ENCODE results near the gene HIVEP3. TPM values are rescaled to one million over a fixed set of nuclear protein-coding genes. Genes with fewer than 3 reads are reported as not detected.

HIVEP3 gene
- total RNA-seq, 1 experiment from 2014 or later: 6.0 TPM

DNA sequence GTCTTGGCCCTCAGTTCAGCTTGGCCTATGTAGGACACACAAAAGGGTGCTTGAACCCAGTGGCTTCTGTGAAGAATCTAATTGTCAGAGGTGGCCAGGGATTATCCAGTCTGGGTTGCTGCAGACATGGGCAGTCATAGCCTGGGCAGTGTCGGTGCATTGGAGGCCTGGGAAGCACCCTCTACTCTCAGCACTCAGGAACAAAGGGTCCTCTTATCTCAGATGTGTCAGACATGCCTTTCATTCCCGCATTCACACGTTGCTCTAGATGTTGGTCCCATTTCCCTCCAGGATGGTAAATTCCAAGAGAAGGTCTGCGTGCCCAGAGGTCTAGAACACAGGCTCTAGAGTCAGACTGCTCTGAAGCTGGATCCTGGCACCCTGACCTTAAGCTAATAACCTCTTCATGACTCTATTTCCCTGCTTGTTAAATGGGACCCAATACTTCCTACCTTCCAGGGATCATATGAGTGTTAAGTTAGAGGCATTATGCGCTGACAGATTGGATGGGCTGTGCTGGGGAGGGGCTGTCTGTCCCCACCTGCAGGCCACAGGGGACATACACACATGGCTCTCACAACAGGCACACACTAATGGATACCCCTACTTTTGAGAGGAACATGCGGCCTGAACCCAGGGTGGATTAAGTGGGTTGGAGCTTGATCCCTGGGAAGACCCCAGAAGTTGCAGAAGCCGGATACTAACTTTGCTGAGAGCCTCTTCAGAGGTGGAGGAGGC lies 417.8 kb downstream of the HIVEP3 start:
- ATAC-seq (no peak), DNase-seq (ENCODE audit: low read depth, low spot score) (no peak)
- Histone ChIP-seq H3K4me1 (ENCODE audit: control insufficient read depth, insufficient read depth, low read length) (peaks cover 5% of the 10 kb centered on the region; the same call in 1 of the 2 replicates), H3K27me3 (ENCODE audit: control insufficient read depth, insufficient read depth, low read length) (no peaks in the 10 kb centered on the region), H3K4me3 (ENCODE audit: low read depth in 2 of 2, low read length in 2 of 2) (no peak overlapping the region), H3K27ac (ENCODE audit: low read length) (no peak overlapping the region), H3K9me3 (ENCODE audit: control insufficient read depth, insufficient read depth, low read depth, low read length) (no peaks in the 10 kb centered on the region), H3K36me3 (ENCODE audit: control insufficient read depth, insufficient read depth, low read length) (no peaks in the 10 kb centered on the region)
- CTCF ChIA-PET: no interaction called here
- intact Hi-C loops (cut with micrococcal nuclease; ENCODE audit: unreplicated experiment): no loop called here
- TF ChIP-seq SIN3A (IDR thresholded peaks at IDR 0.05; ENCODE audit: borderline replicate concordance, insufficient read depth, low read depth, low read length) (no peak), POLR2AphosphoS5 (IDR thresholded peaks at IDR 0.05; ENCODE audit: low read depth, low read length) (no peak), TCF7L2 (IDR thresholded peaks at IDR 0.05; ENCODE audit: low read depth, low read length) (no peak)
- TF ChIP-seq, protein P1, sequence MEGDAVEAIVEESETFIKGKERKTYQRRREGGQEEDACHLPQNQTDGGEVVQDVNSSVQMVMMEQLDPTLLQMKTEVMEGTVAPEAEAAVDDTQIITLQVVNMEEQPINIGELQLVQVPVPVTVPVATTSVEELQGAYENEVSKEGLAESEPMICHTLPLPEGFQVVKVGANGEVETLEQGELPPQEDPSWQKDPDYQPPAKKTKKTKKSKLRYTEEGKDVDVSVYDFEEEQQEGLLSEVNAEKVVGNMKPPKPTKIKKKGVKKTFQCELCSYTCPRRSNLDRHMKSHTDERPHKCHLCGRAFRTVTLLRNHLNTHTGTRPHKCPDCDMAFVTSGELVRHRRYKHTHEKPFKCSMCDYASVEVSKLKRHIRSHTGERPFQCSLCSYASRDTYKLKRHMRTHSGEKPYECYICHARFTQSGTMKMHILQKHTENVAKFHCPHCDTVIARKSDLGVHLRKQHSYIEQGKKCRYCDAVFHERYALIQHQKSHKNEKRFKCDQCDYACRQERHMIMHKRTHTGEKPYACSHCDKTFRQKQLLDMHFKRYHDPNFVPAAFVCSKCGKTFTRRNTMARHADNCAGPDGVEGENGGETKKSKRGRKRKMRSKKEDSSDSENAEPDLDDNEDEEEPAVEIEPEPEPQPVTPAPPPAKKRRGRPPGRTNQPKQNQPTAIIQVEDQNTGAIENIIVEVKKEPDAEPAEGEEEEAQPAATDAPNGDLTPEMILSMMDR (IDR thresholded peaks at IDR 0.05): no peak
- TF ChIP-seq, protein P2, sequence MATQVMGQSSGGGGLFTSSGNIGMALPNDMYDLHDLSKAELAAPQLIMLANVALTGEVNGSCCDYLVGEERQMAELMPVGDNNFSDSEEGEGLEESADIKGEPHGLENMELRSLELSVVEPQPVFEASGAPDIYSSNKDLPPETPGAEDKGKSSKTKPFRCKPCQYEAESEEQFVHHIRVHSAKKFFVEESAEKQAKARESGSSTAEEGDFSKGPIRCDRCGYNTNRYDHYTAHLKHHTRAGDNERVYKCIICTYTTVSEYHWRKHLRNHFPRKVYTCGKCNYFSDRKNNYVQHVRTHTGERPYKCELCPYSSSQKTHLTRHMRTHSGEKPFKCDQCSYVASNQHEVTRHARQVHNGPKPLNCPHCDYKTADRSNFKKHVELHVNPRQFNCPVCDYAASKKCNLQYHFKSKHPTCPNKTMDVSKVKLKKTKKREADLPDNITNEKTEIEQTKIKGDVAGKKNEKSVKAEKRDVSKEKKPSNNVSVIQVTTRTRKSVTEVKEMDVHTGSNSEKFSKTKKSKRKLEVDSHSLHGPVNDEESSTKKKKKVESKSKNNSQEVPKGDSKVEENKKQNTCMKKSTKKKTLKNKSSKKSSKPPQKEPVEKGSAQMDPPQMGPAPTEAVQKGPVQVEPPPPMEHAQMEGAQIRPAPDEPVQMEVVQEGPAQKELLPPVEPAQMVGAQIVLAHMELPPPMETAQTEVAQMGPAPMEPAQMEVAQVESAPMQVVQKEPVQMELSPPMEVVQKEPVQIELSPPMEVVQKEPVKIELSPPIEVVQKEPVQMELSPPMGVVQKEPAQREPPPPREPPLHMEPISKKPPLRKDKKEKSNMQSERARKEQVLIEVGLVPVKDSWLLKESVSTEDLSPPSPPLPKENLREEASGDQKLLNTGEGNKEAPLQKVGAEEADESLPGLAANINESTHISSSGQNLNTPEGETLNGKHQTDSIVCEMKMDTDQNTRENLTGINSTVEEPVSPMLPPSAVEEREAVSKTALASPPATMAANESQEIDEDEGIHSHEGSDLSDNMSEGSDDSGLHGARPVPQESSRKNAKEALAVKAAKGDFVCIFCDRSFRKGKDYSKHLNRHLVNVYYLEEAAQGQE (IDR thresholded peaks at IDR 0.05; ENCODE audit: insufficient read depth in 1 of 2, low read depth in 2 of 2, low read length in 1 of 2): no peak
- POLR2A ChIA-PET: interaction anchor here (0.7 kb wide), 1 partner anchor 397 kb away, joined by 3 read pairs; no protein-coding TSS in a partner anchor
- in situ Hi-C loops (cut with HindIII; ENCODE audit: low pct_unique_long_range_greater_than_20kb, low sequenced_read_pairs): no loop called here
- BruUV-seq (replicated peaks): no TSS peak

DNA sequence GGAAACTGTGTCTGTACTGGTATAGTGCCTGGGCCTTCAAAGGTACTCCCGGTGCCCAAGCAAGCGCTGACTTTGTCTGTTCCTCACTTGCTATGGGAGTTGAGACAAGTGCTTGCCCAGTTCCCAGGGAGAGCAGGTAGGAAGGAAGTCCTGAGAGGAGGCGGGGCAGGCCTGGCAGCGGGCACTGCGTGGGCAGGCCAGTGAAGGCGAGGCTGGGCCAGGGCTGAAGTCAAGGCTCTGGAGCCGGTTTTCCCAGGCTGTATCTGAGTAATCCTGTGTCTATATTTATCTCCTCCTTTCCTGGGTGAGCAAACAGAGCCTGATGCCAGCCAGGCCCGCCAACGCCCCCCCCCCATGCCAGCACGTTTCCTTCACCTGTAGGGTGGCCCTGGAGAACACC lies 418.3 kb downstream of the HIVEP3 start:
- ChIA-PET POLR2A (no interaction called here), CTCF (no interaction called here)
- intact Hi-C loops (cut with micrococcal nuclease; ENCODE audit: unreplicated experiment): no loop called here
- Histone ChIP-seq H3K4me1 (ENCODE audit: control insufficient read depth, insufficient read depth, low read length) (peaks cover 7% of the 10 kb centered on the region; the same call in 1 of the 2 replicates), H3K36me3 (ENCODE audit: control insufficient read depth, insufficient read depth, low read length) (no peaks in the 10 kb centered on the region), H3K9me3 (ENCODE audit: control insufficient read depth, insufficient read depth, low read depth, low read length) (no peaks in the 10 kb centered on the region), H3K27ac (ENCODE audit: low read length) (no peak overlapping the region), H3K27me3 (ENCODE audit: control insufficient read depth, insufficient read depth, low read length) (no peaks in the 10 kb centered on the region), H3K4me3 (ENCODE audit: low read depth in 2 of 2, low read length in 2 of 2) (no peak overlapping the region)
- TF ChIP-seq, protein P2 (IDR thresholded peaks at IDR 0.05; ENCODE audit: insufficient read depth in 1 of 2, low read depth in 2 of 2, low read length in 1 of 2): no peak
- TF ChIP-seq, protein P1 (IDR thresholded peaks at IDR 0.05): no peak
- TF ChIP-seq POLR2AphosphoS5 (IDR thresholded peaks at IDR 0.05; ENCODE audit: low read depth, low read length) (no peak), TCF7L2 (IDR thresholded peaks at IDR 0.05; ENCODE audit: low read depth, low read length) (no peak), SIN3A (IDR thresholded peaks at IDR 0.05; ENCODE audit: borderline replicate concordance, insufficient read depth, low read depth, low read length) (no peak)
- BruUV-seq (replicated peaks): no TSS peak
- in situ Hi-C loops (cut with HindIII; ENCODE audit: low pct_unique_long_range_greater_than_20kb, low sequenced_read_pairs): no loop called here
- no peak for DNase-seq (ENCODE audit: low read depth, low spot score)
- no peak for ATAC-seq

Measured in Panc1 (cell line).